Activated T-helper 1 cell treated with Interleukin-2 at 50 U/mL for 16 hours (primary cell): ENCODE results near the gene MED15.
"Not testable (repeated sequence)": the region's sequence is repeated elsewhere in the genome, so short reads cannot be mapped to it uniquely, and the experiment has no call there.

Experiments used
- DNase-seq: peaks from one replicate; pipeline ENCODE4 v3.0.0-alpha.2; 2020; ENCODE audit warnings: low read depth

MED15 gene

GRCh38 chr22:20584029-20584871, 76.8 kb downstream of the MED15 start:
- DNase-seq, result no peak

GRCh38 chr22:20584872-20585638, 77.6 kb downstream of the MED15 start:
- no peak for DNase-seq

GRCh38 chr22:20585639-20586402, 78.4 kb downstream of the MED15 start:
- DNase-seq, result no peak

GRCh38 chr22:20586403-20586745, 79.0 kb downstream of the MED15 start:
- no peak for DNase-seq

- DNase-seq, result no peak
Observed at GRCh38 chr22:20587206-20587958, 80.0 kb downstream of the MED15 start.

- no peak for DNase-seq
Observed at GRCh38 chr22:20588092-20588842, 80.9 kb downstream of the MED15 start.

GRCh38 chr22:20588843-20589581, 81.6 kb downstream of the MED15 start:
- no peak for DNase-seq

GRCh38 chr22:20589614-20590476, 82.4 kb downstream of the MED15 start:
- no peak for DNase-seq

- DNase-seq, result no peak
Observed at GRCh38 chr22:20590477-20591294, 83.3 kb downstream of the MED15 start.

GRCh38 chr22:20591295-20591645, 83.9 kb downstream of the MED15 start:
- DNase-seq, result no peak

- no peak for DNase-seq
Observed at GRCh38 chr22:20591660-20592310, 84.4 kb downstream of the MED15 start.

GRCh38 chr22:20594038-20594437, 86.6 kb downstream of the MED15 start:
- DNase-seq, result not testable (repeated sequence)

GRCh38 chr22:20594486-20594885, 87.1 kb downstream of the MED15 start:
- DNase-seq, result not testable (repeated sequence)

- DNase-seq, result no peak
Observed at GRCh38 chr22:20595461-20595860, 88.1 kb downstream of the MED15 start.

GRCh38 chr22:20599117-20599516, 91.7 kb downstream of the MED15 start:
- DNase-seq, result no peak

GRCh38 chr22:20600137-20600673, 92.8 kb downstream of the MED15 start:
- no peak for DNase-seq

GRCh38 chr22:20601308-20601707, 93.9 kb downstream of the MED15 start:
- DNase-seq, result no peak
